NCI-H1417 treated with DMSO at 0.1 percent for 48 hours (cell line): ENCODE results near the gene APLF.

Source experiments
- DNase-seq: peaks from one replicate; lab custom pipeline; 2025; lab: John Stamatoyannopoulos, UW

The APLF gene

GRCh38 chr2:68467077-68467960 is at the start of gene APLF, which contains the start of gene FBXO48:
Gene APLF, plus strand, starts transcription at chr2:68467585. Its CDS starts 147 bp downstream, at chr2:68467732.
Gene FBXO48, minus strand, starts transcription at chr2:68467294. Its CDS starts 2,149 bp downstream, at chr2:68465145.
- peak; percentile 98 for DNase-seq

- no peak for DNase-seq
Measured at GRCh38 chr2:68417926-68418325, 49.5 kb upstream of the APLF start.

- DNase-seq: no peak
Measured at GRCh38 chr2:68418419-68418818, 49.0 kb upstream of the APLF start.

- DNase-seq: no peak
Measured at GRCh38 chr2:68418855-68419254, 48.5 kb upstream of the APLF start.

- DNase-seq: no peak
Measured at GRCh38 chr2:68420254-68420910, 47.0 kb upstream of the APLF start.

GRCh38 chr2:68423966-68424650 is 43.3 kb upstream of the APLF start:
- no peak for DNase-seq

GRCh38 chr2:68425503-68425902 is 41.9 kb upstream of the APLF start:
- no peak for DNase-seq

GRCh38 chr2:68426446-68426845 is 40.9 kb upstream of the APLF start:
- no peak for DNase-seq

- DNase-seq: no peak
Measured at GRCh38 chr2:68426848-68427579, 40.4 kb upstream of the APLF start.

GRCh38 chr2:68428126-68428525 is 39.3 kb upstream of the APLF start:
- no peak for DNase-seq

- no peak for DNase-seq
Measured at GRCh38 chr2:68428746-68429145, 38.6 kb upstream of the APLF start.

GRCh38 chr2:68429311-68429826 is 38.0 kb upstream of the APLF start:
- no peak for DNase-seq

- DNase-seq: no peak
Measured at GRCh38 chr2:68431316-68431972, 35.9 kb upstream of the APLF start.

GRCh38 chr2:68432696-68433658 is 34.4 kb upstream of the APLF start:
- DNase-seq: no peak

- DNase-seq: no peak
Measured at GRCh38 chr2:68434981-68435380, 32.4 kb upstream of the APLF start.

- DNase-seq: no peak
Measured at GRCh38 chr2:68435615-68436014, 31.8 kb upstream of the APLF start.

- DNase-seq: no peak
Measured at GRCh38 chr2:68436270-68436669, 31.1 kb upstream of the APLF start.

GRCh38 chr2:68438455-68439303 is 28.7 kb upstream of the APLF start:
- DNase-seq: no peak
